Measurements from ENCODE around the gene RMC1.

GRCh38 chr18:23567671-23568070 is 64.4 kb downstream of the RMC1 start:
- TF ChIP-seq CTCF (IDR thresholded peaks at IDR 0.05) (no peak), POLR2AphosphoS5 (IDR thresholded peaks at IDR 0.05) (no peak), POLR2A (IDR thresholded peaks at IDR 0.05) (no peak)

All from breast epithelium (tissue), 3 donors.